A673 (cell line): ENCODE data around the gene CEND1.

Source experiments
- CTCF ChIP-seq: fragments of 300-800, 200-600 bp; sonication (generic); conservative IDR thresholded peaks from 2 replicates; pipeline ENCODE4 v1.5.1; 2017; ENCODE audit warnings: low read depth, mild to moderate bottlenecking, antibody characterized with exemption, low read length, moderate library complexity, mixed read lengths
- EZH2 ChIP-seq: fragments of 200-600 bp; sonication (generic); IDR thresholded peaks from 2 replicates; pipeline ENCODE4 v1.6.1; 2017; ENCODE audit warnings: borderline replicate concordance, low read depth, mild to moderate bottlenecking, mixed read lengths, antibody characterized with exemption, low read length; ENCODE audit not compliant: poor library complexity, severe bottlenecking

- TF ChIP-seq EZH2 (no peak), CTCF (no peak)
Observed at GRCh38 chr11:802693-803466, 13.0 kb upstream of the CEND1 start.
